BE2C (cell line): ENCODE data around the gene UBTD1.

Source experiments
- DNase-seq: peaks from one replicate; pipeline ENCODE4 v3.0.0-alpha.2; 2020
- H3K27me3 ChIP-seq: fragments of 250-450 bp; sonication (Bioruptor Pico); 2 replicates; pipeline ENCODE4 v1.5.1; 2020; ENCODE audit warnings: mild to moderate bottlenecking
- H3K36me3 ChIP-seq: fragments of 250-450 bp; sonication (Bioruptor Pico); 2 replicates; pipeline ENCODE4 v1.5.1; 2020; ENCODE audit warnings: mild to moderate bottlenecking
- H3K4me1 ChIP-seq: fragments of 250-450 bp; sonication (Bioruptor Pico); 2 replicates; pipeline ENCODE4 v1.5.1; 2020
- H3K4me3 ChIP-seq: 2 replicates; pipeline ENCODE4 v1.5.1; 2011; ENCODE audit warnings: low read depth, low read length
- H3K9me3 ChIP-seq: fragments of 250-450 bp; sonication (Bioruptor Pico); 2 replicates; pipeline ENCODE4 v1.5.1; 2020
- TF ChIP-seq, protein P1 (sequence below): IDR thresholded peaks from 2 replicates; pipeline ENCODE4 v1.5.1; 2012; ENCODE audit warnings: mild to moderate bottlenecking, low read depth, low read length

UBTD1 gene

GRCh38 chr10:97479939-97480338, 18.8 kb upstream of the UBTD1 start:
- Histone ChIP-seq H3K27me3 (no peaks in the 10 kb centered on the region), H3K4me3 (no peak overlapping the region), H3K4me1 (no peaks in the 10 kb centered on the region), H3K9me3 (no peaks in the 10 kb centered on the region), H3K36me3 (peaks cover 73% of the 10 kb centered on the region)
- DNase-seq = peak; percentile 58
- TF ChIP-seq, protein P1, sequence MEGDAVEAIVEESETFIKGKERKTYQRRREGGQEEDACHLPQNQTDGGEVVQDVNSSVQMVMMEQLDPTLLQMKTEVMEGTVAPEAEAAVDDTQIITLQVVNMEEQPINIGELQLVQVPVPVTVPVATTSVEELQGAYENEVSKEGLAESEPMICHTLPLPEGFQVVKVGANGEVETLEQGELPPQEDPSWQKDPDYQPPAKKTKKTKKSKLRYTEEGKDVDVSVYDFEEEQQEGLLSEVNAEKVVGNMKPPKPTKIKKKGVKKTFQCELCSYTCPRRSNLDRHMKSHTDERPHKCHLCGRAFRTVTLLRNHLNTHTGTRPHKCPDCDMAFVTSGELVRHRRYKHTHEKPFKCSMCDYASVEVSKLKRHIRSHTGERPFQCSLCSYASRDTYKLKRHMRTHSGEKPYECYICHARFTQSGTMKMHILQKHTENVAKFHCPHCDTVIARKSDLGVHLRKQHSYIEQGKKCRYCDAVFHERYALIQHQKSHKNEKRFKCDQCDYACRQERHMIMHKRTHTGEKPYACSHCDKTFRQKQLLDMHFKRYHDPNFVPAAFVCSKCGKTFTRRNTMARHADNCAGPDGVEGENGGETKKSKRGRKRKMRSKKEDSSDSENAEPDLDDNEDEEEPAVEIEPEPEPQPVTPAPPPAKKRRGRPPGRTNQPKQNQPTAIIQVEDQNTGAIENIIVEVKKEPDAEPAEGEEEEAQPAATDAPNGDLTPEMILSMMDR = no peak

DNA sequence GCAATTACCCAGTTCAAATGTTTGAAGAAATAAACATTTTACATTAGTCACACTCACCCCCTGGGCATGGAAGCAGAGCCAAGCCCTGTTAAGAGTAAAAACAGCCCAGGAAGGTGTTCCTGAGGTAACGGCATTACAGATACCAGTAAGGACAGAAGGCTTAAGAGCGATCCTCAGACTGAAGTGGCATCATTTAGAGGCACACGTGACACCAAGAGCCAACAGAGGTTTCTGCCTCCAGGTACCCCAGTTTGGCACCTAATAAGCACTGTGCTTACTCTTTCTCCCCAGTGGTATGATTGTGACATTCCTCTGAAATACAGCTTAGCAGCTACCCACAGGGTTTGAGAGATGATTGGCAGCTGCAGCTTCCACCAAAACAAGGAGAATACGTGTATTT, 17.7 kb upstream of the UBTD1 start:
- Histone ChIP-seq H3K27me3 (no peaks in the 10 kb centered on the region), H3K9me3 (no peaks in the 10 kb centered on the region), H3K4me3 (no peak overlapping the region), H3K36me3 (peaks cover 62% of the 10 kb centered on the region), H3K4me1 (no peaks in the 10 kb centered on the region)
- DNase-seq = no peak
- TF ChIP-seq, protein P1 = no peak

DNA sequence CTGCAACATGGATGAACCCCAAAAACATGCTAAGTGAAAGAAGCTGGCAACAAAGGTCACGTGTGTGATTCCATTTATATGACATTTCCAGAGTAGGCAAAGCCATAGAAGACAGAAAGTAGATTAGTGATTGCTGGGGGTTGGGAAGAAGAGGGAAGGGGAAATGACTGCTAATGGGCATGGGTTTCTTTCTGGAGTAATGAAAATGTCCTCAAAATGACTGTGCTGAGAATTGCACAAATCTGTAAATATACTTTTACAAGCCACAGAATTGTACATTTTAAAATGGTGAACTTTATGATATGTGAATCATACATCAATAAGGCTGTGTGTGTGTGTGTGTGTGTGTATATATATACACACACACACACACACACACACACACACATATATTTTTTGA, 16.3 kb upstream of the UBTD1 start:
- Histone ChIP-seq H3K4me1 (no peaks in the 10 kb centered on the region), H3K4me3 (no peak overlapping the region), H3K27me3 (no peaks in the 10 kb centered on the region), H3K9me3 (no peaks in the 10 kb centered on the region), H3K36me3 (peaks cover 49% of the 10 kb centered on the region)
- TF ChIP-seq, protein P1 = no peak
- DNase-seq = no peak

GRCh38 chr10:97483506-97483905, 15.2 kb upstream of the UBTD1 start:
- Histone ChIP-seq H3K4me3 (no peak overlapping the region), H3K4me1 (no peaks in the 10 kb centered on the region), H3K9me3 (no peaks in the 10 kb centered on the region), H3K27me3 (no peaks in the 10 kb centered on the region), H3K36me3 (peaks cover 40% of the 10 kb centered on the region)
- no peak for DNase-seq
- TF ChIP-seq, protein P1 = no peak

- H3K36me3 ChIP-seq = peaks cover 38% of the 10 kb centered on the region
- TF ChIP-seq, protein P1 = no peak
- DNase-seq = no peak
- H3K4me3 ChIP-seq = no peak overlapping the region
- H3K9me3 ChIP-seq = no peaks in the 10 kb centered on the region
- H3K4me1 ChIP-seq = no peaks in the 10 kb centered on the region
- H3K27me3 ChIP-seq = no peaks in the 10 kb centered on the region
These were observed 14.8 kb upstream of the UBTD1 start for GRCh38 chr10:97483921-97484320.

DNA sequence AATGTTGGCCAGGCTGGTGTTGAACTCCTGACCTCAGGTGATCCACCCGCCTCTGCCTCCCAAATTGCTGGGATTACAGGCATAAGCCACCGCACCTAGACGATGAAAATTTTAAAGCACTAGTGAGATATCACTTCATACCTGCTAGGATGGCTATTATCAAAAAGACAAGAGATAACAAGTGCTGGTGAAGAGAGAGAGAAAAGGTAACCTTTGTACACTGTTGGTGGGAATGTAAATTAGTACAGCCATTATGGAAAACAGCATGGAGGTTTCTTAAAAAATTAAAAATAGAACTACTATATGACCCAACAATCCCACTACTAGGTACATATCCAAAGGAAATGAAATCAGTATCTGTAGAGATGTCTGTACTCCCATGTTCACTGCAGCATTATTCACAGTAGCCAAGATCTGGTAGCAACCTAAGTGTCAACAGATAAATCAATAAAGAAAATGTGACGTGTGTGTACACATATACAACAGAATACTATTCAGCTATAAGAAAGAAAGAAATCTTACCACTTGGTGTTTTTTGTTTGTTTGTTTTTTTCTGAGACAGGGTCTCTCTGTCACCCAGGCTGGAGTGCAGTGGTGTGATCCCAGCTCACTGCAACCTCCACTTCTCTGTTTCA, 13.0 kb upstream of the UBTD1 start:
- H3K9me3 ChIP-seq = no peaks in the 10 kb centered on the region
- DNase-seq = no peak
- no peaks in the 10 kb centered on the region for H3K4me1 ChIP-seq
- no peaks in the 10 kb centered on the region for H3K27me3 ChIP-seq
- H3K4me3 ChIP-seq = no peak overlapping the region
- TF ChIP-seq, protein P1 = no peak
- H3K36me3 ChIP-seq = peaks cover 22% of the 10 kb centered on the region
